HG02588 (cell line): ENCODE measurements around the gene BTBD1.
"Not testable (repeated sequence)": the region's sequence is repeated elsewhere in the genome, so short reads cannot be mapped to it uniquely, and the experiment has no call there.

Source experiments
- ATAC-seq: cut with Tn5 transposase; IDR thresholded peaks from one replicate; pipeline ENCODE4 v1.9.1; 2021; ENCODE audit warnings: mild to moderate bottlenecking, moderate library complexity; ENCODE audit not compliant: unreplicated experiment

Gene BTBD1

DNA sequence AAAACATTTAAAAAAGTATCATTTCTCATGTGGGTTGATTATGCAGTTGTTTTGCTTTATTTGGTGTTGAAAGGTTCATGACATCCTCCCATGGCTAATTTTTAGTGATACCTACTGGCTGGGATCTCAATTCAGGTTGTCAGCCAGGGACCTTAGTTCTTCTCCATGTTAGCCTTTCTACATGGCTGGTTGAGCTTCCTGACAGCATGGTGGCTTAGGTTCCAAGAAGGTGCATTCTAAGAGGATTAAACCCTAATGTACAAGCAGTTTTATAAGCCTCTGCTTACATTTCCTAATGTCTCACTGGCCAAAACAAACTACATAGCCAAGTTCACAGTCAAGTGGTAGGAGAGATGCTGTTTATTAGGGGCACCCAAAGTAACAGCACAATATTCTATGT lies 31.0 kb upstream of the BTBD1 start:
- no peak for ATAC-seq

DNA sequence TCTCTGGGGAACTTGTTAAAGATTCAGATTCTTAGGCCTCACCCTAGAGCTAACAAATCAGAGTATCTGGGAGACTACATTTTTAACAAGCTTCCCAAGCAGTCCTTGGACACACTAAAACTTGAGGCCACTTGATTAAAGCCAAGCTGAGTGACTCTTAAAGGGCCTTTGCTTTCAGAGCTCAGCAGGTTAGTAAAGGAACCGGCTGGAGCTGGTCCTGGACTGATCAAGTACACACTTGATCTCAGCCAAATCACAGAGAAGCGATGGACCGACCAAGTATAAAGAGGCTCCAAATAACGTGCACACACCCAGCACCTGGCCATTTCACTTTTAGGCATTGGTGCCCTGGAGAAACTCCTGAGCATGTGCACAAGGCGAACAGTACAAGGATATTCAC lies 27.5 kb upstream of the BTBD1 start:
- ATAC-seq: no peak

DNA sequence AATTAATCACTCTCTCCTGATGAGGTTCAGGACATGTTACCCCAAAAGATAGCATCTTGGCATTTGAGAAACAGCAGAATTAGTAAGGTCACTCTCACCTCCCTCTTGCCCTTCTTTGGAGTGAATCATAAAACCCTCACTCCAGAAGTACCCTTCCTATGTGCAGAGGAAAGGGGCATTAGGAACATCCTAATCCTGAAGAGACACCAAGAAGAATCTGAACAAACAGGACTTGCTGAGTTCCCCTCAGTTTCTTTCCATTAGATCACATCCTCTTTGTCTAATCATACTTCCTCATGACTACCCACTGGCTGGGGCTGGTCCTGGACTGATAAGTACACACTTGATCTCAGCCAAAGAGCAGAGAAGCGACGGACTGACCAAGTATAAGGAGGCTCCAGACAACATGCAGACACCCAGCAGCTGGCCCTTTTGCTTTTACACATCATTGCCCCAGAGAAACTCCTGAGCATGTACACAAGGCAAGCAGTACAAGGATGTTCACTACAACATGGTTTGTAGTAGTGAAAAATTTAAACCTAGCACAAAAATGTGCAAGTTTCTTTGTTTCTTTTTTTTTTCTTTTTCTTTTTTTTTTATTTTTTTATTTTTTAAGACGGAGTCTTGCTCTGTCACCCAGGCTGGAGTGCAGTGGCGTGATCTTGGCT lies 25.4 kb upstream of the BTBD1 start:
- peak; percentile 62 for ATAC-seq

DNA sequence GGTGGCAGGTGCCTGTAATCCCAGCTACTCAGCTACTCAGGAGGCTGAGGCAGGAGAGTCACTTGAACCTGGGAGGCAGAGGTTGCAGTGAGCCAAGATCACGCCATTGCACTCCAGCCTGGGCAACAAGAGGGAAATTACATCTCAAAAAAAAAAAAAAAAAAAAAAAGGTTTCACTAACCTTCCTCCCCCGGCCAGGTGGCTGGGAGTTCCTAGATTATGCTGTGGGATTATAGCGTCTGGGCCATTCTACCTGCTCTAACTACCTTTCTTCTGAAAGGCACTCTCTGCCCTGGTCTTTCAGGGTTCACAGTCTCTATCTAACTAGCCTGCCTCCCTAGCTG lies 24.9 kb upstream of the BTBD1 start:
- ATAC-seq: peak; percentile 8

DNA sequence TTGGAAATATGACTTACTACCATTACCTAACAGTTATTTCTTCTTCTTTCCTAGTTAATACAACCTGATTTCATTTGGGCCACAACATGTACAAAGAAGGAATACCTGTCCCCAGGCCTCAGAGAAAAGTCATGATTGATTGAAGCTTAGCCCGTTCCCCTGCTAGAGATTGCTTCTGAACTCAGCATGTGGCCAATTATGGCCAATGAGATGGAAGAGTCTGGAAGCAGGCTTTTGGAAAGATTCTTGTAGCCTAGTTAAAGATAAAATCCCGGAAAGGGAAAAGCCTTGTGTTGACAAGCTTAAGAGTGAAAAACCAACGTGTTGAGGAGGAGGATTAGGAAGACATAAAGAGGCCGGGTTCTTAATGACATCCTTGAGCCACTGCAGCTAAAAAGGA lies 23.4 kb upstream of the BTBD1 start:
- no peak for ATAC-seq

DNA sequence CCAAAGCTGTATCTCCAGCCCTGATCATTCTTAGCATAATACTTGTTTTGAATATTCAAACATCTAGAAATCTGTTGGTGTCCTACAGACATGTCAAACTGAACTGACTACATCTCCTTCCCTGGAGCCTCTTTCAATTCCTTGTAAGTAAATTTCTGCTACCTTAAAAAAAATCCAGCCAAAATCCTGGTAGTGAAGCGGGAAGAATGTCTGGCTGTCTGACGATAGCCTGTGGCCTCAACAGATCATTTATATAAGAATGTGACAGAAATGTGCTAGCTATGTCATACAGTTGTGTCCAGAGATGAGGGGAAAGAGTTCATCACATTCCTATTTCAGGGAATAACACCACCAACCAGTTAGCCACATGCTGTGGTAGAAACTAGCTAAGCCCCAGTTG lies 21.8 kb upstream of the BTBD1 start:
- no peak for ATAC-seq

DNA sequence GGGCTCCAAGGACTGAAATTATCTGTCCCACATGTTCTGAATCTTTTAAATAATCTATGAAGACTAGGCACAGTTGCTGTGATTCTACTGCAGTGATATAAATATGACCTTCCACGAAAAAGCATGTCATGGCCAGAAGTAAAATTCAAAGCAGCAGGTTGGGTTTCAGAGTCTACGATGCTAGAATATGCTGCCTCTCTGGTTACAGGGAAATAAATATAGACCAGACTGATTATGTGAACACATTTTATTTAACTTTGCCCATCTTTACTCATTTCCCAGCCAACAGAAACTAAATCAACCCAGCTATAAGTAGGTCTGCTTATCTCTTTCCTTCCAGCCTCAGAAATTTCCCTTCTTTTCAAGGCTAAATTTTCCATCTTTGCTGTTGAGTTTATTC lies 20.5 kb upstream of the BTBD1 start:
- ATAC-seq: no peak

DNA sequence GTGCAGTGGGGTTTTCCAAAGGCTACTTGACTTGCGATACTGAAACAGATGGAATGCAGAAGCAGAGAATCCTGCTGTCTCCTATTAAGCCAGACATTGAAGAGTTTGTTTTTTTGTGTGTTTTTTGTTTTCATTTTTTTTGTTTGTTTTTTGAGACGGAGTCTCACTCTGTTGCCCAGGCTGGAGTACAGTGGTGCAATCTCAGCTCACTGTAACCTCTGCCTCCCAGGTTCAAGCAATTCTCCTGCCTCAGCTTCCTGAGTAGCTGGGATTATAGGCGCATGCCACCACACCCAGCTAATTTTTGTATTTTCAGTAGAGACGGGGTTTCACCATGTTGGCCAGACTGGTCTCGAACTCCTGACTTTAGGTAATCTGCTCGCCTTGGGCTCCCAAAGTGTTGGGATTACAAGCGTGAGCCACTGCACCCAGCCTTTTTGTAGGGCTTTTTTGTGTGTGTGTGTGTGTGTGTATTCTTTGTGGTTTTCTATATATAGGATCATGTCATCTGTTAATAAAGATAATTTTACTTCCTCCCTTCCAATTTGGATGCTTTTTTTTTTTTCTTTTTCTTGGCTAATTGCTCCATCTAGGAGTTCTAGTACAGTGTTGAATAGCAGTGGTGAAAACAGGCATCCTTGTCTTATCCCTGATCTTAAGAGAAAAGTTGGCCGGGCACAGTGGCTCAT lies 19.0 kb upstream of the BTBD1 start:
- ATAC-seq: not testable (repeated sequence)

DNA sequence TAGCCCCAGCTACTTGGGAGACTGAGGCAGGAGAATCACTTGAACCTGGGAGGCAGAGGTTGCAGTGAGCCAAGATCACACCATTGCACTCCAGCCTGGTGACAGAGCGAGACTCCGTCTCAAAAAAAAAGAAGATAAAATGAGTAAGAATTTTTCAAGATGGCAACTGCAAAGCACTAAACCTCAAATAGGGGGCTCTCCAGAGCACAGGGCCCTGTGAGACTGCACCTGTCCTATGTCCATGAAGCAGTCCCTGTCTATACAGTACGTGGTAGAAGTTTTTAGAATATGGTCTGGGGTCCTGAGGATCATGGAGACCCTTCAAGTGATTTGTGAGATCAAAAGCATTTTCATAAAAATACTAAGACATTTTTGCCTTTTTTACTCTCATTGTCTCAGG lies 18.4 kb upstream of the BTBD1 start:
- ATAC-seq: not testable (repeated sequence)

DNA sequence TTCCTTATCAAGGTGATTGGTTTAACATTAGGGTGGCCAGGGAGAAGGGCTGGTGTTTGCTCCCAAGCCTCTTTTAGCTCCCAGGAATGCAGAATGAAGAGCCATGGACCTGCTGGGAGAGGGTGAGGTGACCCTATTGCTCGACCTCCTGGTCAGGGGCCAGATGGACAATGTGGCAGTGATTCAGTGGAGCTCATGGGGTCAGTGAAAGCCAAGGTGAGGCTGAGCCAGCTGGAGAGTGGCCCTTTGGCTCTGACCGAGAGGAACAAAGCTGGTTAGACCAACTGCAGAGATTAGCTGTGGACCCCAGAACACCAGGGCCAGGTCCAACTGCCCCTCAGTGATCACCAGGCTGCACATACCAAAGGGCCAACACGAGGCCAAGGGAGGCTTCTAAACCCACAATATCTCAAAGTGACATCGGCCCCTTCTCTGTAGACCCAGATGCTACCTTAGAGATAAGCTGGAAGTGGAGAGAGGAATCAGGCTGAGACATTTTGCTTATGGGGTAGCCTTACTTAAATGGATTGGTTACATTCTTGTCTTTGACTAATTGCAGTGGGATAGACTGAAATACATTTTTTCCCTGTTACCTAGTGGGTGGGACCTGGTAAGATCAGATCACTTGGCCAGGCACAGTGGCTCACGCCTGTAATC lies 15.8 kb upstream of the BTBD1 start:
- ATAC-seq: no peak

DNA sequence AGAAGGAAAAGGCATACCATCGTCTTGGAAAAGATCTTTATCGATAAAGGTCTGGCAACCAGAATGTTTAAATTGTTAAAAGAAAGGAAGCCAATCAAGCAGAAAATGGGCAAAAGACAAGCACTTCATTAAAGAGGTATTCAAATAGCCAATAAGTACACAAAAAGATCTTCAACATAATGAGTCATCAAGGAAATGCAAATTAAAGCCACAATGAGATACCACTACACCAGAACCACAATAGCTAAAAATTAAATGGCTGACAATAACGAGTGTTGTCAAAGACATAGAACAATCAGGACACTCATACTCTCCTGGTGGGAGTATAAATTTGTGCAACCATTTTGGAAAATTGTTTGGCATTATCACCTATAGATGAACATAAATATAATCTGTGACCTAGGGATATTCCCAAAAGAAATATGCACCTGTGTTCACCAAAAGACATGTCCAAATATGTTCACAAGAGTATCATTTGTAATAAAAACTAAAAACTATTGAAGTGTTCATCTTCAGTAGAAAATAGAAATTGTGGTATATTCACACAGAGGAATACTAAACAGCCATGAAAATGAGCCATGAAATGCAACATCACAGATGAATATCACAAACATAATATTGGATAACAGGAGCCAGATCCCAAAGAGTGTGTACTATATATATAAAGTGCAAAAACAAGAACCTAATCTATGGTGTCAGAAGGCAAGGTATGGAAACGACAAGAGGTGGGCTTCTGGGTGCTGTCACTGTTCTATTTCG lies 14.4 kb upstream of the BTBD1 start:
- ATAC-seq: no peak

DNA sequence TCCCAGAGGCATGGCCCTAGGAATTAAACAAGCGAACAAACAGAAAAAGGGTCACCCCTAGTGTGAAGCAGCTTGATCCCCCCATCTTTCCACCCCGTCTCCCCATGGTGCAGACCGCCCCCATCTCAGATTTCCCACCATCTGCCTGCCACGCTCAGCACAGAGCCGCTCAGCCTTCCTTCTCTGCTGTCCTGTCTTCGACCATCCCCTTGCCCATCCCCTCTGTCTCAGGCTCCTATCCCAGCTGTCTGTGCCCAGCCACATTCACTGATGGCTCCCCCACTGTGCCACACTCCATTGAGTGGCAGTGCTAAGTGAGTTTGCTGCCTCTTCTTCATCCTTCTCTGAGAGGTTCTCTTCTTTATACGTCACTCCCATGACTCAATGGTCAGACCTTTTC lies 11.7 kb upstream of the BTBD1 start:
- no peak for ATAC-seq

DNA sequence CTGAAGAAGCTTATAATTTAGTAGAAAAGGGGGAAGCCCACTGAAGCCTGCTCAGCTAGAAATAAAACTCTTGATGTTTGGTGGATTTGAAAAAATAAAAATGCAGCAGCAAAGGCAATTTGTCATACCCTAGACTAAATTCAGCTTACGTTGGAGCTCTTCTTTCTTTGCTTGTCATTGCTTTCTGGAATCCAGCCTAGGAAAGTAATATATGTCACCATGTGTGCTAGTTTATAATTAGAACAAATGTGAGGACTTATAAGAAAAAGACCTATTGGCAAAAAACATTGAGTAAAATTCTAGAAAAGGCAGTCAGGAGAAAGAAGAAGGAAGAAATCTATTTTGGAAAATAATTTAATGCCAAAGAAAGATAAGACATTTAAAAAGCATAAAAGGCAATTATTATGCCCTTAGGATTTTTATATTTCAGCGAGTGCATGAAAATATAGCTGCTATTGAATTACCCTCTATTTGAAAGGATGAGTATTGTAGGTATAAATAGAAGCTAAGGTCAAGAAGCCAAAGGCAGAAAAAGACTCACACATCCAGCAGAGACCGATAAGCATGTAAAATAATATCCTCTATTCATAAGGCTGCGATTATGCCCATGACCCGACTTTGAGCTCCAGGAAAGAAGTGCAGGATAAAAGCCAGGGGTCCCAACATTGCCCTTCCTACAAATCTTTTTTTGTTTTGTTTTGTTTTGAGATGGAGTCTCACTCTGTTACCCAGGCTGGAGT lies 10.6 kb upstream of the BTBD1 start:
- no peak for ATAC-seq

DNA sequence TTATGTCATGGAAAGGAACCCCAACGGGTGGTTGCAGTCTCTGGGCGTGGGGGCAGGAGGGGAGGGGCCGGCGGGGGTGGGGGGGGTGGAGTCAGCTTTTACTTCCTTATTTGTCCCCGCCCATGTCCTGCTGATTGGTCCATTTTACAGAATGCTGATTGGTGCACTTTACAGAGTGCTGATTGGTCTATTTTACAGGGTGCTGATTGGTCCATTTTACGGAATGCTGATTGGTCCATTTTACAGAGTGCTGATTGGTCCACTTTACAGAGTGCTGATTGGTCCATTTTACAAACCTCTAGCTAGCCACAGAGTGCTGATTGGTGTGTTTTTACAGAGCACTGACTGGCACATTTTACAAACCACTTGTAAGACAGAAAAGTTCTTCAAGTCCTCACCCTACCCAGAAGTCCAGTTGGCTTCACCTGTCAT lies 2.2 kb upstream of the BTBD1 start:
- ATAC-seq: not testable (repeated sequence)

DNA sequence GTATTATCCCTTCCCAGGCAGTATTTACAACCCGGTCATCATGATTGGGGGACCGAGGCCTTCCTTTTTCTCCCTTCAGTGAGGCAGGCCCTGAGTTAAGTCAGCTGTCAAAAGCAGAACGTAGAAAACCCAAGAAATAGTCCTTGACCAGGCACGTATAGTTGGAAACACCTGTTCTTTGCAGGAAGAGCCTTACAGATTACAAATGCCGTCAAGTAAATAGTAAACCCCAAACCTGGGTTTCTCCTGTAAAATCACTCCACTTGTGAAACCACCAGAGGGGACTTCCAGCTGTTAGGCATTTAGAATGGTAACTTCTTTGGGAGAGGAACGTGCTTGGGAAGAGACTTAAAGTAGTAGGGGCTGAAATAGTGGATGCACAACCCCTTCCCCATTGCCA lies 1.0 kb upstream of the BTBD1 start:
- ATAC-seq: no peak

DNA sequence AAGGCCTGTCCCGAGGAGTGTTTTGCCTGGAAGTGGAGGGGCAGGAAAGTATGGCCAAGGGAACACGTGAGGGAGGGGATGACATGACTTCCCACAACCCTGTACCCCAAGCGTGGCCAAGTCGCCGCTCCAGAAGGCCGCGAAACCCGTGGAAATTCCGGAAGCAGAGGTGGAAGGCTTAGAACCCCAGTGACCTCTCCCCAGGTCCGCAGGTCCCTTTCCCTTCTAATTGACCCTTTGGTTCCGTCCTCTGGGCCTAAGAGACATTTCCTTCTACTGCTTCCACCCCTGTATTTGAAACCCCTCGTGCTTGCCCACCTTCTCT lies 548 bp upstream of the BTBD1 start:
- no peak for ATAC-seq

DNA sequence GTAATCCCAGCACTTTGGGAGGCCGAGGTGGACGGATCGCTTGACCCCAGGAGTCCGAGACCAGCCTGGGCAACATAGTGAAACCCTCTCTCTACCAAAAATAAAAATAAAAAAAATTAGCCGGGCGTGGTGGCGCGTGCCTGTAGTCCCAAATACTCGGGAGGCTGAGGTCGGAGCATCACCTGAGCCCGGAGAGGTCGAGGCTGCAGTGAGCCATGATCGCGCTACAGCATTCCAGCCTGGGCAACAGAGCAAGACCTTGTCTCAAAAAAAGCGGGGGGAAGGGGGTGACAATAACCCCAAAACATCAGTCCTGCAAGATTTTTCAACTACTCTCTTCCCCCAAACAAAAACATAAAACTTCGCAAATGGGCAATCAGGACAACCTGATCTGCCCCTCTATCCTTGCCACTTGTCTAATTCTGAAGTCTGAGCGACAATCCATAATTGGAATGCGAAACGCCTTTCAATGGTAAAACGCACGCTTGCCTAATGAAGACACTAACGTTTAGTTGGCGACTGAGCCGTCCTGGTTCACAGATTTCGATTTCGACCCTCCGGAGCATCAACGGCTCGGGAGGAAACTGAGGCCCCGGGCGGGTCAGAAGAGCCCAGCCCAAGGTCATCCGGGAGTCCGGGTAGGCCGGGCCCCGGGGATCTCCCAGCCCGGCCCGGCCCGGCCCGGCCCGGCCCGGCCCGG lies 868 bp downstream of the BTBD1 start:
- no peak for ATAC-seq

DNA sequence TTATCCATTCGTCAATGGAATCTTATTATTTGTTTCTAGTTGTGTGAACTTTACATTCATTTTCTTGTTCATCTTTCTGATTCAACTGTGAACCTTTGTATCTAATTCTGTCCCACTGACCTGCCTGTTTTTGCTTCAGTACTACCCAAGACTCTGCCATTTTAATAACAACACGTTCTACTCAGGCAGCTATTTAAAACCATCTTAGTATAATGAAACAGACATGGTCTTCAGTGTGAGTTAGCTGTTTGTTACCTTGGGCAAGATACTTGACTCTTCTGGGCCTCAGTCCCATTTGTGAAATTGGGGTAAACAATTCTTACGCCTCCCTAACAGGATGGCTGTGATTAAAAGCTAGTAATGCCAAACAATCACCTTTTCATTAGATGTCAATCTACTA lies 1.6 kb downstream of the BTBD1 start:
- ATAC-seq: no peak

DNA sequence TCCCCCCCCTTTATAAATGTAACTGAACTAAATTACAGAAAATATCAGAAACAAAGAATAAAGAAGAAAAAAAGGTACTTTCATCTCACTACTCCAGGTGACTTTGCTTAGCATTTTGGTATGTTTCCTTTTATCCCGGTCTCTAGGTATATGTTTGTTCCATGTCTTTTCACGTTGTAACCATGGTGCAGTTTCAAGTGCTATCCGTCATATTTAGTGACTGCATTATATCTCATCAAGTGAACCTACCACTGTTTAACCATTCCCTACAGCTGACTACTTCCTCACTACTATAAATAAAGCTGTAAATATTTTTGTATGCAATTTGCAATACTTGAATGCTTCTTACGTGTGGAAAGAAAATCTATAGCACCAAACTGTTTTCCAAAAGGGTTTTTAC lies 2.2 kb downstream of the BTBD1 start:
- no peak for ATAC-seq

DNA sequence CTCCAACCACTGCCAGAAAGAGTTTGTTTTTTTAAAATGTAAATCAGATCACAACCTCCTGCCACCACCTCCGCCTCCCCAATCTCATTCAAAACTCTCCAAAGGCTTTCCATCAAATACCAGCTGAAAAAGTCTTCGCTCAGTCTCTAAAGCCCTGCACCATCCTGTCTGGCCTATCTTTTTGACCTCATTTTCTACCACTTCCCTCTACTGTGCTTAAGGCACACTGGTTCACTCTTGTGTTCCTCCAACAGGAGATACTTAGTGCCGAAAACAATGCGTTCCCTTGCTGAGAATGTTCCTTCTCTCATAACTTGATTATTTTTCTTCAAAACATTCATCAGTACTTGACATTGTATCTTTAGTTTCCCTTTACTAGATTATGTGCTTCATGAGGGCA lies 3.5 kb downstream of the BTBD1 start:
- ATAC-seq: no peak

DNA sequence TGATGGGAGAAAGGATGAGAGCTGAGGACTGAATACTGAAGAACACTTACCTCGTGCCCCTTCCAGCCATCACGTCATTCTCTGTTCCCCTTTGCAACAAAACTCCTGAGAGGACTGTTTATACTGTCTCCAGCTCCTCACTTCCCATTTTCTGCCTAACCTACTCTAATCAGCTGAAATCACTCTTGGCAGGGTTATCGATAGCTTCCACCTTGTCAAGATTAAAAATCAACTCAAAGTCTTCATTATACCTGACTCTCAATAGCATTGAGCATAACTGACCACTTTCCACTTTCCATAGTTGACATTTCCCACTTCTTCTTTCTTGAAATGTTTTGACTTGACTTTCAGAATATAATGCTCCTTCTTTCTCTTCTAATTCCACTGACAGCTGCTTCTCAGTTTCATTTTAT lies 4.3 kb downstream of the BTBD1 start:
- ATAC-seq: no peak
